ENCODE results near the gene RNF34.
A peak's percentile ranks its signal among the peaks of the same experiment; 100 is the strongest.

Gene RNF34

DNA sequence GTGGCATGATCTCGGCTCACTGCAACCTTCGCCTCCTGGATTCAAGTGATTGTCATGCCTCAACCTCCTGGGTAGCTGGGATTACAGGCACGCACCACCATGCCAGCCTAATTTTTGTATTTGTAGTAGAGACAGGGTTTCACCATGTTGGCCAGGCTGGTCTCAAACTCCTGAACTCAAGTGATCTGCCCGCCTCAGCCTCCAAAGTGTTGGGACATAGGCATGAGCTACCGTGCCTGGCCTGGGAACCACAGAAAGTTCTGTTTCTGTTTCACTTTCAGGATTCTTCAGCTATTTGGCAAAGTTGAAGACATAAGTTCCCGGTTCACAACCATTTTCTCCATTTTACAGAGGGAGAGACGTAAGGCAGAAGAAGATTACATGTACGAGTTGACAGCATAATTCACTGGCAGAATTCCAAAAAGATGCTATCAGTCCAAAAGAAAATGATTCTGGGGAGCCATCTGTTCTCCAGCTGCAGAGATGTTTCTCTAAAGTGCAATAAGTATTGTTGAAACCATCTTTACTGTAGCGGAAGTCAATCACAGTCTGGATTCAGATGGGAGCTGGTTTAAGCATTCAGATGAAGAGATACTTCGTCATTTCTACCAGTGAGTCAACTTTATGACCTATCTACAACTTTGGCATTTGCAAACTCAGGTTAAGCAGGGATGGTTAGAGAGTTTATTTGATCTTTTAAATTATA lies 8.1 kb upstream of the RNF34 start:
- DNase-seq, result no peak

DNA sequence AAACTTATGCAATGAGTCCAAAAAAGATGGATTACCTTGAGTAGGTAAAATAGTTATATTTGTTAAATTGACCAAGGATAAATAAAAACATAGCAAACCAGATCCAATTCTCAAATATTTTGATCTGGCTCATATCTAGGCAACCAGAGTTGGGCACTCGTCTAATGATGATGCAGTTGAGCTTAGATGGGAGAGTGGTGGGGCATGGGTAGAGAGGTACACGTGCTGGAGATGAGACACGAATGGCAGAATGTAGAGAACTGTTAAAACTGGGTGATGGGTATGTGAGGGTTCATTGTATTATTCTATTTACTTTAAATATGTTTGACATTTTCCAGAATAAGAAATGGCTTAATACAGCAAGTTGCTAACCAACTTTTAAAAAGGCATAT lies 7.6 kb upstream of the RNF34 start:
- DNase-seq, result no peak

DNA sequence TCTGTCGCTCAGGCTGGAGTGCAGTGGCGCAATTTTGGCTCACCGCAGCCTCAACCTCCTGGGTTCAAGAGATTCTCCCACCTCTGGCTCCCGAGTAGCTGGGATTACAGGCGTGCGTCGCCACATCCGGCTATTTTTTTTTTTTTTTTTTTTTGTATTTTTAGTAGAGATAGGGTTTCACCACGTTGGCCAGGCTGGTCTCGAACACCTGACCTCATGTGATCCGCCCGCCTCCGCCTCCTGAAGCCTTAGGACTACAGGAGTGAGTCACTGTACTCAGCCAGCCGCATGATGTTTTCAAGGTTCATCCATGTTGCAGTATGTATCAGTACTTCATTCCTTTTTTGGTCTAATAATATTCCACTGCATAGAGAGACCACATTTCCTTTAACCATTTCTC lies 2.4 kb upstream of the RNF34 start:
- no peak for DNase-seq

DNA sequence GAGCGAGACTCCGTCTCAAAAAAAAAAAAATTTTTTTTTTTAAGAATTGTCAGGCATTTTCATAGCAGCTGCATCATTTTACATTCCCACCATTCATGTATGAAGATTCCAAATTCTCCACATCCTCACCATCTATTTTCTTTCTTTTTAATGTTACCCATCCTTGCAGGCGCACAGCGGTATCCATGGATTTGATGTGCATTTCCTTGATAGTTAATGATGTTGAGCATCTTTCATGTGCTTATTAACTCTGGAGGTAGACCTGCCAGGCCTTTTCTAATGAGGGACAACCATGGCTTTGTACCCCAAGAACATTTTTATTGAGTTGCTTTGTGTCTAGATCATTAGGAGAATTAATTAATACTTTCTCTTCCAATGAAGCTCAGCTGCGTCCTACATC lies 1.6 kb upstream of the RNF34 start:
- no peak for DNase-seq

DNA sequence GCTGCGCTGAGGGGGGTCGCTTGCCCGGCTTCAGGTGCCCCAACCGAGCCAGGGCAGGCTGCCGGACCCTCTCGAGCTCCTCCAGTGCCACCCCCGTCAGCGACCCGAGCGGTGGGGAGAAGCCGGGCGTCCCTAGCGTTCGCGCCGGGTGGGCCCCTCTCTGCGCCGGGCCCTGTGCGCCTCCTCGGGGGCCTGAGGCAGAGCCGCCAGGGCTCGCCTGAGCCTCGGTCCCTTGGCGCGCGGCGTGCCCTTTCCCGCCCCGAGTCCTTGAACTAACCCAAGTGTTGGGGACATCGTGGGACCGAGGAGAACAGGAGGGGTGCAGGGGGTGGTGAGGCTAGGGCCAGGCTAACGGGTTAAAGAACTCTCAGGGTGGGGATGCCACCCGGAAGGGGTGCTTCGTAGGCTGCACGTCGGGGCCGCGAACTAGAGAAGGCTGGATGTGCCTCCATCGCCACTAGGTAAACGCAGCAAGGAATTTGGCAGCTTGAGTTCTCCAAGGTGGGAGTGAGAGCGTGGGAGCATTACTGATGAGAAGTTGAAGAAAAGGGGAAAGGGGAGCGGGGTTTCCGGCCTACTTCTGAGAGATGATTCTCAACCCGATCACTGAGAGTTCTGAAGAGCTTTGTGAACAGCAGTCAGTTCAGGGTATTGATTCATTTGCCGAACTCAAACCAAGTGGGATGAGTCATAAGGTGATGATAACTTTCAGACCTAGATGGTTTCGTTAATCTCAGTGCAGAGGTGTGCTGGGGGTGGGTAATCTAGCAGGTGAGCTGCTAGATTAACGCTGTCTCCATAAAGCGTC lies 618 bp downstream of the RNF34 start:
- peak; percentile 48 for DNase-seq

DNA sequence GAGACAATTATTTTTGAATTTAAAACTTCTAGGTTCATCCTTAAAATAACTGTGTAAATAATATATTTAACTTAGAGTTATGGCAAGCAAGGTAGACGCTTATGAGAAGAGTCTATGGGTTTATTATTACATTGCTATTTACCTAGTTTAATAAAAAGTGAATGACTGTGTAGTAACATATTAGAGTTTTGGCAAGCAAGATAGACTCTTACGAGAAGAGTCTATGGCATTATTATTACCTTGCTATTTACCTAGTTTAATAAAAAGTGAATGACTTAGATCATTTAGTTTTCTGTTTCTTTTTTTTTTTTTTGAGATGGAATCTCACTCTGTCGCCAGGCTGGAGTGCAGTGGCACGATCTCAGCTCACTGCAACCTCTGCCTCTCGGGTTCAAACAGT lies 3.8 kb downstream of the RNF34 start:
- DNase-seq, result no peak

DNA sequence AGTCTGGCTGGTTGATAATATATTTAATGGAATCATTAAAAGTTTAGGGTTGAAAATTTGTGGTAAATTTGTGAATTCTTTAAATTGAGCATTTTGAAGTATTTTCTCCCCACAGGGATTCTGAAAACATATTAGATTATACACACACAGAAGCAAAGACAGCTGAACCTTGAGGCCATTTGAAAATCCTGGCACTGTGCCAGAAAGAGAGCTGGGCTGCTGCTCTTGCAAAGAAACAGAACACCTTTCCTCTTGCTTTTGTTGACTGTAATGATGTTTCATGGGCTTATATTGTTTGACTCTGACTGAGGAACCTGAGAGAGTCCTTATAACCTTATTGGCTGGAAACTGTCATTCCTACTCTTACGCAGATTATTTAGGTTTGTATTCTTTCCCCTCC lies 4.8 kb downstream of the RNF34 start:
- no peak for DNase-seq

DNA sequence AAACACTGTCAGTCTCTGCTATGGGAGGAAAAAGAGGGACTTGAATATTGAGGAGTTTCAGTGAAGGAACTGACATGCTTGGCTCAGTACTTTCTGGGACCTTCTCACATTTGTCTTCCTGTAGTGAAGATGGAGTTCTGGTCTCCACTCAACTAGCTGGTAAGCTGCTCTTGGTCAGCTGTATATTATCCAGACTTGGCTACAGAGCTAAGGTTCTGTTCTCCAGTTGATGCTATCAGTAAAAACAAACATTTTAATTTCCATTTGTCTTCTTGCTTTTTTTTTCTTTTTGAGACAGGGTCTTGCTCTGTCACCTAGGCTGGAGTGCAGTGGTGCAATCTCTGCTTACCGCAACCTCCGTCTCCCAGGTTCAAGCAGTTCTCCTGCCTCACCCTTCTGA lies 5.3 kb downstream of the RNF34 start:
- no peak for DNase-seq

DNA sequence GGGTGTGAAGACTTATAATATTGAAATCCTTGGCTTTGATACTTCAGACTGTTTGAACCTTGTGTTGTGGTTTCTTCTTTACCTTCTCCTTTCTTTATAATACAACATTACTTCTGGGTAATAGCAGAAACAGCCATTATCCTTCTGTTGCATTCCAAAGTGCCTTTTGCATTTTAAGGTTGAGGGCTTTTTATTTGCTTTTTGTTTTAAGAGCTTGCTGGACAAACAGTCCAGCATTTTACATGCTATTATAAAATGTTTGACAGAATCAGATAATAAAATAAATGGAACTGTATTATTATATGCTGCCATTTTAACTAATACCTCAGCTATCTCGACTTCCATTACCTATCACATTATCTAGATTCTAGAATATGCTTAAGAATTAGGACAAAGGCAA lies 14.0 kb downstream of the RNF34 start:
- no peak for DNase-seq

DNA sequence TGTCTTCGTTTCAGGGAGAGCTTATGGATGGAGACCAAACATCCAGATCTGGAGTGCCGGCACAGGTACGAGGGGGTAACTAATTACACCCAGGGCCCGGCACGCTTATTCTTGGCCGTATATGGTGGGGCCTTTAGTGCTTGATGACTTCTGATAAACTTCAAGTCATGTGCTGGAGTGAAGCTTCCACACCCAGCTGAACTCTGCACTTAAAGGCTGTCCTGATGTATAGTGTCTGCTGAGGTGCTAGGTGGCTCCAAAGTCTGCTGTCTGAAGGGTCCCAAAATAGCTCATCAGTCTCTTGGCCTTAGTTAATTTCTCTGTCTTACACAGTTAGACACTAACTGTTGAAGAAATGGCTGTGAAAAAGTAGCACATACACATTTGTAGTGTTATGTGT lies 17.9 kb downstream of the RNF34 start:
- no peak for DNase-seq

DNA sequence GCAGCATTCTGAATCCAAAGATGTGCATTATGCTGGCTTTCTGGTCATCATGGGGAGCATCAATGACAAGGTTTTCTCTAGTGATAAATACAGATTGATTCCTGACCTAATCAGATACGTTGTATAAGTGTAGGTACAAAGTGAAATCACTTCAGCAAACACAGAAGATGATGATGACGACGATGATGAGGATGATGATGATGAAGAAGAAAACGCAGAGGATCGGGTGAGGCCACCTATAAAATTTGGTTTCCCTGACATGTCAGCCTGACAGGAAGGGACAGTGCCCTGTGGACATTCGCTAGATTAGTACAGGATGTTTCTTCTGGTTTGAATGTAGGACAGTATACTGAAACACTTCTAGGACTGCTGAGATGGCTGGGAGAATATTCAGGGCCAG lies 20.2 kb downstream of the RNF34 start:
- DNase-seq, result no peak

DNA sequence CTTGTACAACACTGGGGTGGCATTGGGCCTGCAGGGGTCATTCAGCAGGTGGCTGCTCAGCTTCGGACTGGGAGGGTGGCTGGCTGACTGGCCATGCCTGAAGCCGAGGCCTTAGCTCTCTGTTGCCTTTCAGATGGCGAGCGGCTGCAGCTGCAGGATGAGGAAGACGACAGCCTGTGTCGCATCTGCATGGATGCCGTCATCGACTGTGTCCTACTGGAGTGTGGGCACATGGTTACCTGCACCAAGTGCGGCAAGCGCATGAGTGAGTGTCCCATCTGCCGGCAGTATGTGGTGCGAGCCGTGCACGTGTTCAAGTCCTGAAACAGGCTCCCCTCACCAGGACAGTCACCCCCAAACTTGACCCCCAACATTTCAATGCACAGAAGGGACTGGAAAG lies 23.3 kb downstream of the RNF34 start:
- DNase-seq, result no peak

DNA sequence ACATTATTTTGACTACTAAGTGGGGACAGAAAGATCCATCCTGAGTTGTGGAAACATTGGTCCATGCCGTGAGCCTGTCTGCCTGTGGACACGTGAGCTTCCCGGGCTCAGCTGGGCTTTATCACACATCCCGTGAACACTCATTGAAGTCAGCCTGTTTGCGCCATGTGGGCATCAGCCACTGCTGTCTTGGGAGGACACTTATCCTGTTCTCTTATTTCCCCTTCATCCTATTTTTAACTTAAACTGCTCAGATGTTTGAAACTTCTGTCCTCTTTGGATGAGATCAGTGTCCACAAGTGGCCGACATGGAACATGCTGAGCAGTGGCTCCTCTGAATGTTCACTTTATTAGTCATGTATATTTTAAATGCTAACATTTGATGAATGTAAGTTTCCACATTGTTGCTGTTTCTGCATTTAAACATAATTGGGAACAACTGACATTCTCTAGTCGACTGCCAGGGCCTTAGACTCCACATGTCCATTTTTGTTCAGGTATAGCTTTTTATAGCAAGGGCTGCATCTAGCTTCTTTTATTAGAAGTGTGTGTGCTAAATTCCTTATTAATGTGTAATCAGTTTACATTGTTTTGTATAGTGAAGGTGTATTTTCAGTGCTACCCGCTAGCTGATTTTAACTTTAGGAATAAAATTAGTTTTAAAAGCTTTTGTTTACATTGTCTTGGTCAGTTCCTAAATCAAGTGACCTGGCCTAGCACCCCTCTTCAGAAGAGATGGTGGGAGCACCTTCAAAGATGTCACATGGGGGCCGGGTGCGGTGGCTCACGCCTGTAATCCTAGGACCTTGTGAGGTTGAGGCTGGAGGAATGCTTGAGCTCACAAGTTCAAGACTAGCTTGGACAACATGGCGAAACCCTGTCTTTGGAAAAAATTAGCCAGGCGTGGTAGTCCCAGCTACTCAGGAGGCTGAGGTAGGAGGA lies 24.0 kb downstream of the RNF34 start:
- no peak for DNase-seq

DNA sequence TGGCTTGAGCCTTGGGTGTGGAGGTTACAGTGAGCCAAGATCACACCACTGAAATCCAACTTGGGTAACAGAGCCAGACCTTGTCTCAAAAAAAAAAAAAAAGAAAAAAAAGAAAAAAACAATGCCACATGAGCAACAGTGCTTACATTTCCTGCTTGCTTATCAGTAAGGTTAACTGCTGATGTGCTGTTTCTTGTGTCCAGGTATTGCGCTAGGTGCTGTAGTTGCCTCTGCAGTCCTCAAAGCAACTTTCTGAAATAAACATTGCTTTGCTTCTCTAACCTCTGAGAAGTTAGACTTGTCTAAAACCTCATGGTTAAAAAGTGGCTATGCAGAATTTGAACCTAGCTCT lies 24.7 kb downstream of the RNF34 start:
- no peak for DNase-seq

DNA sequence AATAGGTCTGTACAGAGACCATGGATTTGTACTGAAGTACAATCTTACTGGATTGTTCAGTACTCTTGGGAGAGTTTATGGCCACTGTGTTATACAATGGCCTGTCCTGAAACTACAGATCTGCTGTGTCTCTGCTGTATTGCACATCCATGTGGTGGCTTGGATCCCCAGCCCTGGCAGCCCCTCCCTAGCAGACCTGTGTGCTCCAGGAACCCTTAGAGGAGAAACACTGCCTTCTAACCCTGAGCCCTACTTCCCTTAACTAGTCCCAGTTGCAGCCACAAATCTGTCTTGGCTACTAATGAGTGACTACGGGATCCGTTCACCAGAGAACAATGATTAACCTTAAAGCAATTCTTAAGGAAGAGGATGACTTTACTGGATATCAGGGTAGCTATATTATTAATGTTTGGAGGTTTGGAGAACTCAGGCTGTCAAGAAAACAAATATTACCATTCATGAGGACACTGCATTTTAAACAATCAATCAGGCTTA lies 27.7 kb downstream of the RNF34 start:
- DNase-seq, result no peak

DNA sequence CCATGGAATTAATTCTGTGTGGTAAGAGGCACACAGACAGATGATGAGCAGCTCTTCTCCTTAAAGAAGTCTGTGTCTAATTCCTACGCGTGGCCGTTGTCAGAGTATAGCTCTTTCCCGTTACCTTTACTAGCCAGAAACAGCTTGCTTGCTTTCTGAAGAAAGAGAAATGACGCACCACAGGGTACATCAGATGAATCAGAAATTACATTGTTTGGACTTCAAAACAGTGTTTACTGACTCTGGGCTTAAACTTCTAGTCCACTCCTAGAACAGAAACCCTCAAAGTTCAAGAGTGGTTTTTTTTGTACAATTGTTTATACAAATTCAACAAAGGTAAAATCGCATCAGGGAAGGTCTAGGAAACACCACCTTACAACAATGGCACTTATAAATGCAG lies 29.0 kb downstream of the RNF34 start:
- no peak for DNase-seq

DNA sequence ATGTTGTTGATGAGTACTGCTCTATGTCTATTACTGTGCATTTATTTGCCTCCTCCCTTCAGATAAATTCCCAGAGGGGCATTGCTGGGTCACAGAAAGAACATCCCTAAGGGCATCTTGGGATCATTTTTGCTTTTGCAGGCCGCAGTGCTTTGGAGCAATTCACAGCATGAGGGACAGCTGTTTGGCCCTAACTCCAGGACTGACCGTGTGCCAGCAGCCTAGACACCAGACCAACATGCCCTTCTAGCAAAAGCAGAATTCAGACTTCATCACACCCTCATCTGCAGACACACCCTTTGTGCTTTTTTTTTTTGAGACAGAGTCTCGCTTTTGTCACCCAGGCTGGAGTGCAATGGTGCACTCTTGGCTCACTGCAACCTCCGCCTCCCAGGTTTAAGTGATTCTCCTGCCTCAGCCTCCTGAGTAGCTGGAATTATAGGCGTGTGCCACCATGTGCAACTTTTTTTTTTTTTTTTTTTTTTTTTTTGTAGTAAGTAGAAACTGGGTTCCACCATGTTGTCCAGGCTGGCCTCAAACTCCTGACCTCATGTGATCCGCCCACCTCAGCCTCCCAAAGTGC lies 31.0 kb downstream of the RNF34 start:
- no peak for DNase-seq

DNA sequence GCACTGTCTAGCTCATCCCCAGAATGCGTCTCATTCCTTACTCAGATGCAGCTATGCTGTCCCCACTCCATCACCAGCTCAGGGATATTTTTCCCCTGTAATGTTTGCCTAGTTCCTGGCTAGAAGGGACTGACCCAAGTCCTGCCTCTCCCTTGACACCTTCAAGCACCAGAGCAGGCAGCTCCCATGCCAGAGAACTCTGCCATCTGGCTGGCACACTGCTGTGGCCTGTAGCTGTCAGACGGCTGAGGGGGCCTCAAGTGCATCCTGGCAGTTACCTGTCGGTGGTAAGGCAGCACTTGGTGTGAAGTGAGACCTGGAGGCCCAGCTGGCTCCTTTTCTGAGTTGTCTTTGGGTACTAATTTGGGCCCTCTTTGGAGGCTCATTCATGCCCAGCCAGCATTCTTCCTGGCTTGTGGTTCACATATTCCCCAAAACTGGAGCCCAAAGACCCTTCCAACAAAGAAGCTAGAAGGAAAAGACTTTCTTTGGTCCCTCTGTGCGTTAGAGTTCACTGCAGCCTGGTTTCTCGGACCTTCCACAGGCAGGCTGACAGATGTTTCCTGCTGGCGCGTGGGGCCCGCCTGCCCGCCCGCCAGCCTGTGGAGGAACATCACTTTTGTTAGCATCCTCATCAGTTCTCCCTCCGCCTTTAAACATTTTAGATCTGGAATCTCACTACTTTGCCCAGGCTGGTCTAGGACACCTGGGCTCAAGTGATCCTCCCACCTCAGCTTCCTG lies 33.0 kb downstream of the RNF34 start:
- no peak for DNase-seq

DNA sequence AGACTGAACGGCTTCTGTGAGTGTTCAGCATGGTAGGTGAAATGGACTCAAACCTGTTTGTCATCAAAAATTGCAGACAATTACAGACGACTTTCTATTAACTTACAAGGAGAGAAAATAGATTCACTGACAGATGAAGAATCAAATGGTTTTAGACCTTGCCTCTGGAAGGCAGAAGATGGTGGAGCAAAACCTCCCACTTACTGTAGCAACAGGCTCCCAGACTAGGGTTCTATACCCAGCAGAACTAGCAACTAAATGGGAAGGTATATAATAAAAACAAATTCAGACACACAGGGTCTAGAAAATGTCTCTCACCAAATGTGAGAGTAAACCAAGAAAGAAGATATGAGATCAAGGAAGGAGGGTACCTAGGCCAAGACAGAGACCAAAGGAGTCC lies 36.8 kb downstream of the RNF34 start:
- DNase-seq, result no peak

DNA sequence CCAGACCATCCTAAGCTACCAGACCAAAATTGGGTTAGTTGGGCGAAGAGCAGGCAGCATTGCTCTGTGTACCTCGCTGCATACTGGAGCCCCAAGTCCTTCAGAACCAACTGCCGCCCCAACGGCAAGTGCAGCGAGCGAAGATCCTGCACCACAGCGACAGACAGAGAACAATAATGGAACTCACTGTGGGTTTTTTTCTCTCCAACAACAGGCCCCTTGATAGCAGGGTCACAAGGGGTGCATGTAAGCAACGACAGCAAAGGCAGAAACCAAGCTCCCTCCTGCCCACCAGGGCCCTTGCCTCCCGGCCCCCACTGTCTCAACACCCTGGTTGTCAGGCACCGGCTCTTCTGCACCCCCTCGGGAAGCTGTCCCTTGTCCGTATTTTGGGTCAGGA lies 39.0 kb downstream of the RNF34 start:
- no peak for DNase-seq

DNA sequence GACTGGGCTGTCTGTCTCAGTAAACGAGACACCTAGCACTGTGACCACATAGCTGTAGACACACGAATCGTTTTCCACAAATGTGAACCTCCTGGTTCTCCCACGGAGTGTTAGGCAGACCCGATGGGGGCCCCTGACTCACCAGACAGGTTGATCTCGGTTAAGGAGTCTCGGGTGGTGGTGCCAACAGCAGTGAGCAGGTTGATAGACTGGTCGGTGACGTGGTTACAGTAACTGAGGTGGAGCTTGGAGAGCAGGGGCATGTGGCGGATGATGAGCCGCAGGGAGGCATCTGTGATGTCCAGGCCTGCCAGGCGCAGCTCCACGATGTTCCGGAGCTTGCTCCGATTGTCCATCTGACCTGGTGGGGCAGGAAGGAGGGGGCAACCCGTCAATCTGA lies 39.8 kb downstream of the RNF34 start:
- DNase-seq, result no peak

DNA sequence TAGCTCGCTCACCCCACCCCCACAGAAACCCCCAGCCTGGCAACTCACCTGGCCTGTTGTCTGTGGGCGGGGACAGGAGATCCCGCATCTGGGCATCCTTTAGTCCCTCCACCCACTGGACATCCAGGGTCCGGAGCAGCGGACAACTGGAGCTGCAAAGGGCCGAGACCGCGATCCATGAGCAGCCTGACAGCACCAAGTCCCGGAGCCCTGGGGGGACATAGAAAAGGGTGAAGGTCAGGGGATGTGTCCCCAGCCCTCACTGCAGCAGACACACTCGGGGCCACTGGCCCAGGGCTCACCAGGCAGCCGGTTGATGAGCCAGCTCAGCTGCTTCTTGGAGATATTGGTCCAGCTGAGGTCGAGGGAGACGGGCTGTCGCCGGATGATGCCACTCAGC lies 40.9 kb downstream of the RNF34 start:
- no peak for DNase-seq

Data from activated CD8-positive, alpha-beta memory T cell treated with anti-CD3 and anti-CD28 coated beads, Interleukin-2, amount 50 U/mL, for 4 hours (primary cell).